ENCODE data around the gene FAAP100. TPM values are rescaled to one million over a fixed set of nuclear protein-coding genes. Genes with fewer than 3 reads are reported as not detected.

FAAP100 gene
- total and polyA plus RNA-seq, 5 donors = 12.0 to 15.3 (median 13.0) TPM

GRCh38 chr17:81544281-81544974, 7.7 kb downstream of the FAAP100 start:
- Histone ChIP-seq H3K4me3 (ENCODE audit: low read length) (no peak overlapping the region), H3K4me1 (ENCODE audit: control insufficient read depth, insufficient read depth, low read length) (no peaks in the 10 kb centered on the region), H3K27ac (ENCODE audit: low read length) (no peak overlapping the region), H3K9me3 (ENCODE audit: control insufficient read depth, low read length) (no peaks in the 10 kb centered on the region), H3K27me3 (ENCODE audit: control insufficient read depth, insufficient read depth) (no peaks in the 10 kb centered on the region)
- no peak for ATAC-seq
- peak in 2 of 3 donors; percentile 26 to 38 for DNase-seq
- 94% methylated on average over 16 of the region's 16 CpGs for WGBS
- intact Hi-C loops (cut with DNase I) = no loop called here

GRCh38 chr17:81543756-81544155, 8.4 kb downstream of the FAAP100 start:
- DNase-seq = peak in 1 of 3 donors; percentile 49
- H3K4me3 ChIP-seq (ENCODE audit: low read length) = no peak overlapping the region
- no peaks in the 10 kb centered on the region for H3K9me3 ChIP-seq (ENCODE audit: control insufficient read depth, low read length)
- intact Hi-C loops (cut with DNase I) = no loop called here
- 95% methylated on average over 15 of the region's 15 CpGs for WGBS
- no peaks in the 10 kb centered on the region for H3K4me1 ChIP-seq (ENCODE audit: control insufficient read depth, insufficient read depth, low read length)
- no peaks in the 10 kb centered on the region for H3K27me3 ChIP-seq (ENCODE audit: control insufficient read depth, insufficient read depth)
- H3K27ac ChIP-seq (ENCODE audit: low read length) = no peak overlapping the region
- ATAC-seq = no peak

- intact Hi-C loops (cut with DNase I) = no loop called here
- ATAC-seq (no peak), DNase-seq (peak in 2 of 3 donors; percentile 42 to 43)
- Histone ChIP-seq H3K4me3 (ENCODE audit: low read length) (no peak overlapping the region), H3K9me3 (ENCODE audit: control insufficient read depth, low read length) (no peaks in the 10 kb centered on the region), H3K27me3 (ENCODE audit: control insufficient read depth, insufficient read depth) (no peaks in the 10 kb centered on the region), H3K4me1 (ENCODE audit: control insufficient read depth, insufficient read depth, low read length) (no peaks in the 10 kb centered on the region), H3K27ac (ENCODE audit: low read length) (no peak overlapping the region)
- WGBS = 87% methylated on average over 14 of the region's 14 CpGs
Observed at GRCh38 chr17:81543339-81543675, 8.8 kb downstream of the FAAP100 start.

- DNase-seq (peak in 2 of 3 donors; percentile 20 to 27), ATAC-seq (no peak)
- intact Hi-C loops (cut with DNase I) = no loop called here
- Histone ChIP-seq H3K4me1 (ENCODE audit: control insufficient read depth, insufficient read depth, low read length) (no peaks in the 10 kb centered on the region), H3K9me3 (ENCODE audit: control insufficient read depth, low read length) (no peaks in the 10 kb centered on the region), H3K27me3 (ENCODE audit: control insufficient read depth, insufficient read depth) (no peaks in the 10 kb centered on the region), H3K27ac (ENCODE audit: low read length) (no peak overlapping the region), H3K4me3 (ENCODE audit: low read length) (no peak overlapping the region)
- 89% methylated on average over 15 of the region's 15 CpGs for WGBS
Observed at GRCh38 chr17:81542431-81543338, 9.5 kb downstream of the FAAP100 start.

- intact Hi-C loops (cut with DNase I) = no loop called here
Observed at GRCh38 chr17:81541123-81541522, 11.0 kb downstream of the FAAP100 start.

GRCh38 chr17:81540676-81541027, 11.5 kb downstream of the FAAP100 start:
- ATAC-seq (no peak), DNase-seq (peak in 2 of 3 donors; percentile 7 to 41)
- H3K27me3 ChIP-seq (ENCODE audit: control insufficient read depth, insufficient read depth) = no peaks in the 10 kb centered on the region
- intact Hi-C loops (cut with DNase I) = no loop called here
- no peak overlapping the region for H3K27ac ChIP-seq (ENCODE audit: low read length)
- H3K4me3 ChIP-seq (ENCODE audit: low read length) = no peak overlapping the region
- WGBS = 93% methylated on average over 14 of the region's 14 CpGs
- no peaks in the 10 kb centered on the region for H3K4me1 ChIP-seq (ENCODE audit: control insufficient read depth, insufficient read depth, low read length)
- no peaks in the 10 kb centered on the region for H3K9me3 ChIP-seq (ENCODE audit: control insufficient read depth, low read length)

More at GRCh38 chr17:81541123-81541522, 11.0 kb downstream of the FAAP100 start:
- Histone ChIP-seq H3K27me3 (ENCODE audit: control insufficient read depth, insufficient read depth) (no peaks in the 10 kb centered on the region), H3K4me3 (ENCODE audit: low read length) (no peak overlapping the region), H3K27ac (ENCODE audit: low read length) (no peak overlapping the region), H3K9me3 (ENCODE audit: control insufficient read depth, low read length) (no peaks in the 10 kb centered on the region), H3K4me1 (ENCODE audit: control insufficient read depth, insufficient read depth, low read length) (no peaks in the 10 kb centered on the region)
- WGBS = 92% methylated on average over 17 of the region's 17 CpGs
- no peak for ATAC-seq
- peak in 1 of 3 donors; percentile 37 for DNase-seq

GRCh38 chr17:81539961-81540675, 12.0 kb downstream of the FAAP100 start:
- DNase-seq (peak in 2 of 3 donors; percentile 42 to 43), ATAC-seq (no peak)
- H3K9me3 ChIP-seq (ENCODE audit: control insufficient read depth, low read length) = no peaks in the 10 kb centered on the region
- intact Hi-C loops (cut with DNase I) = loop anchor here in 1 of 4 donors (5.0 kb wide), 1 partner anchor 283 kb away; no protein-coding TSS in a partner anchor
- no peak overlapping the region for H3K27ac ChIP-seq (ENCODE audit: low read length)
- H3K27me3 ChIP-seq (ENCODE audit: control insufficient read depth, insufficient read depth) = no peaks in the 10 kb centered on the region
- H3K4me3 ChIP-seq (ENCODE audit: low read length) = no peak overlapping the region
- H3K4me1 ChIP-seq (ENCODE audit: control insufficient read depth, insufficient read depth, low read length) = no peaks in the 10 kb centered on the region
- 94% methylated on average over 28 of the region's 28 CpGs for WGBS

GRCh38 chr17:81539571-81539900, 12.6 kb downstream of the FAAP100 start:
- no peak overlapping the region for H3K4me3 ChIP-seq (ENCODE audit: low read length)
- intact Hi-C loops (cut with DNase I) = loop anchor here in 1 of 4 donors (5.0 kb wide), 1 partner anchor 282 kb away; no protein-coding TSS in a partner anchor
- no peaks in the 10 kb centered on the region for H3K4me1 ChIP-seq (ENCODE audit: control insufficient read depth, insufficient read depth, low read length)
- ATAC-seq = no peak
- no peak overlapping the region for H3K27ac ChIP-seq (ENCODE audit: low read length)
- no peaks in the 10 kb centered on the region for H3K9me3 ChIP-seq (ENCODE audit: control insufficient read depth, low read length)
- WGBS = 79% methylated on average over 10 of the region's 10 CpGs
- no peaks in the 10 kb centered on the region for H3K27me3 ChIP-seq (ENCODE audit: control insufficient read depth, insufficient read depth)
- DNase-seq = peak in 2 of 3 donors; percentile 30 to 39

GRCh38 chr17:81538651-81539570, 13.2 kb downstream of the FAAP100 start:
- WGBS = 88% methylated on average over 26 of the region's 26 CpGs

More at GRCh38 chr17:81538651-81539570, 13.2 kb downstream of the FAAP100 start:
- Histone ChIP-seq H3K4me1 (ENCODE audit: control insufficient read depth, insufficient read depth, low read length) (no peaks in the 10 kb centered on the region), H3K4me3 (ENCODE audit: low read length) (no peak overlapping the region), H3K27me3 (ENCODE audit: control insufficient read depth, insufficient read depth) (no peaks in the 10 kb centered on the region), H3K9me3 (ENCODE audit: control insufficient read depth, low read length) (no peaks in the 10 kb centered on the region), H3K27ac (ENCODE audit: low read length) (no peak overlapping the region)
- DNase-seq = peak in 2 of 3 donors; percentile 44 to 46
- intact Hi-C loops (cut with DNase I) = loop anchor here in 1 of 4 donors (5.0 kb wide), 1 partner anchor 282 kb away; no protein-coding TSS in a partner anchor
- ATAC-seq = no peak

Measured in right cardiac atrium (tissue), 5 donors.